GM08714 (cell line): ENCODE results near the gene INAVA.

ENCODE experiments used
- H3K4me3 ChIP-seq: fragments of 200-500 bp; sonication (Bioruptor generic); 2 replicates; pipeline ENCODE4 v1.5.1; 2014; ENCODE audit warnings: mild to moderate bottlenecking, low read length, inconsistent platforms
- ZNF274 ChIP-seq: IDR thresholded peaks from 2 replicates; pipeline ENCODE4 v1.6.1; 2012; ENCODE audit warnings: mild to moderate bottlenecking, low read depth, low read length

INAVA gene

GRCh38 chr1:200869376-200869752, 25.3 kb upstream of the INAVA start:
- peak overlapping the region; percentile 6; the same call in 1 of the 2 replicates for H3K4me3 ChIP-seq
- TF ChIP-seq ZNF274: no peak

GRCh38 chr1:200869753-200870391, 24.8 kb upstream of the INAVA start:
- H3K4me3 ChIP-seq: peak overlapping the region; percentile 6; the same call in 1 of the 2 replicates

GRCh38 chr1:200872446-200873115, 22.1 kb upstream of the INAVA start, which contains the start of gene GPR25:
GPR25 (plus strand) TSS chr1:200872981; CDS start chr1:200873038, 57 bp downstream.
- no peak within 1 kb of the TSS for H3K4me3 ChIP-seq
- TF ChIP-seq ZNF274: no peak

More at GRCh38 chr1:200869753-200870391, 24.8 kb upstream of the INAVA start:
- no peak for TF ChIP-seq ZNF274

GRCh38 chr1:200873116-200873670, 21.5 kb upstream of the INAVA start:
- no peak overlapping the region for H3K4me3 ChIP-seq
- TF ChIP-seq ZNF274: no peak

GRCh38 chr1:200873671-200874397, 20.9 kb upstream of the INAVA start:
- H3K4me3 ChIP-seq: no peak overlapping the region
- no peak for TF ChIP-seq ZNF274

- no peak for TF ChIP-seq ZNF274
- no peak overlapping the region for H3K4me3 ChIP-seq
Observed at GRCh38 chr1:200874694-200875093, 20.0 kb upstream of the INAVA start.

- no peak for TF ChIP-seq ZNF274
- no peak overlapping the region for H3K4me3 ChIP-seq
Observed at GRCh38 chr1:200875416-200875815, 19.3 kb upstream of the INAVA start.

- H3K4me3 ChIP-seq: no peak overlapping the region
- TF ChIP-seq ZNF274: no peak
Observed at GRCh38 chr1:200877010-200877409, 17.7 kb upstream of the INAVA start.

- TF ChIP-seq ZNF274: no peak
- no peak overlapping the region for H3K4me3 ChIP-seq
Observed at GRCh38 chr1:200877839-200878551, 16.7 kb upstream of the INAVA start.

GRCh38 chr1:200880212-200880611, 14.5 kb upstream of the INAVA start:
- no peak overlapping the region for H3K4me3 ChIP-seq
- no peak for TF ChIP-seq ZNF274

GRCh38 chr1:200883118-200883517, 11.6 kb upstream of the INAVA start:
- H3K4me3 ChIP-seq: no peak overlapping the region
- TF ChIP-seq ZNF274: no peak

- TF ChIP-seq ZNF274: no peak
- no peak overlapping the region for H3K4me3 ChIP-seq
Observed at GRCh38 chr1:200885623-200886402, 8.9 kb upstream of the INAVA start.

GRCh38 chr1:200886594-200886993, 8.1 kb upstream of the INAVA start:
- H3K4me3 ChIP-seq: peak overlapping the region; percentile 47; the same call in 1 of the 2 replicates
- no peak for TF ChIP-seq ZNF274
